ENCODE results near the gene FATE1. TPM values are rescaled to one million over a fixed set of nuclear protein-coding genes. Genes with fewer than 3 reads are reported as not detected.

FATE1 gene
- polyA plus RNA-seq, 1 donor from 2014 or later: not detected

GRCh38 chrX:151708821-151709220 is 7.0 kb upstream of the FATE1 start:
- Histone ChIP-seq H3K79me2 (replicated peaks; ENCODE audit: insufficient read depth, low read length) (no peaks in the 10 kb centered on the region), H3K27me3 (ENCODE audit: insufficient read depth, low read depth, low read length) (no peaks in the 10 kb centered on the region), H3K9me2 (ENCODE audit: insufficient read depth, low read length) (no peaks in the 10 kb centered on the region), H4K20me1 (ENCODE audit: insufficient read depth) (no peaks in the 10 kb centered on the region), H3K9me3 (ENCODE audit: low read length) (no peaks in the 10 kb centered on the region), H3K4me3 (ENCODE audit: low read length) (no peak overlapping the region), H3K4me2 (ENCODE audit: low read length) (no peak overlapping the region), H2AFZ (ENCODE audit: low read depth, low read length) (no peak overlapping the region), H3K36me3 (ENCODE audit: insufficient read depth, low read length) (no peaks in the 10 kb centered on the region), H3K27ac (ENCODE audit: low read length) (no peak overlapping the region), H3K9ac (ENCODE audit: low read length) (no peak overlapping the region), H3F3A (ENCODE audit: insufficient read depth, low read length, poor library complexity, severe bottlenecking) (no peaks in the 10 kb centered on the region)
- TF ChIP-seq MXI1 (conservative IDR thresholded peaks at IDR 0.05; ENCODE audit: poor library complexity, severe bottlenecking): no peak
- TF ChIP-seq RAD21 (conservative IDR thresholded peaks at IDR 0.05): no peak
- no peak for TF ChIP-seq REST (IDR thresholded peaks at IDR 0.05; ENCODE audit: borderline replicate concordance)
- TF ChIP-seq TAF1 (IDR thresholded peaks at IDR 0.05; ENCODE audit: low read depth): no peak
- TF ChIP-seq POLR2AphosphoS5 (IDR thresholded peaks at IDR 0.05): no peak
- no peak for TF ChIP-seq EZH2 (IDR thresholded peaks at IDR 0.05; ENCODE audit: borderline replicate concordance, insufficient read depth, low read length, poor library complexity, severe bottlenecking)
- TF ChIP-seq EP300 (conservative IDR thresholded peaks at IDR 0.05; ENCODE audit: poor library complexity, severe bottlenecking): no peak
- no peak for TF ChIP-seq CTCF (IDR thresholded peaks at IDR 0.05; ENCODE audit: poor library complexity, severe bottlenecking)
- TF ChIP-seq SMC3 (conservative IDR thresholded peaks at IDR 0.05; ENCODE audit: poor library complexity): no peak

- no peaks in the 10 kb centered on the region for H4K20me1 ChIP-seq (ENCODE audit: insufficient read depth)
- TF ChIP-seq SMC3 (conservative IDR thresholded peaks at IDR 0.05; ENCODE audit: poor library complexity): no peak
- TF ChIP-seq TAF1 (IDR thresholded peaks at IDR 0.05; ENCODE audit: low read depth): no peak
- TF ChIP-seq MXI1 (conservative IDR thresholded peaks at IDR 0.05; ENCODE audit: poor library complexity, severe bottlenecking): no peak
- TF ChIP-seq POLR2AphosphoS5 (IDR thresholded peaks at IDR 0.05): no peak
- TF ChIP-seq REST (IDR thresholded peaks at IDR 0.05; ENCODE audit: borderline replicate concordance): no peak
- H3K9me2 ChIP-seq (ENCODE audit: insufficient read depth, low read length): no peaks in the 10 kb centered on the region
- no peaks in the 10 kb centered on the region for H3K36me3 ChIP-seq (ENCODE audit: insufficient read depth, low read length)
- no peaks in the 10 kb centered on the region for H3K27me3 ChIP-seq (ENCODE audit: insufficient read depth, low read depth, low read length)
- H3K4me3 ChIP-seq (ENCODE audit: low read length): no peak overlapping the region
- H2AFZ ChIP-seq (ENCODE audit: low read depth, low read length): no peak overlapping the region
- no peaks in the 10 kb centered on the region for H3K79me2 ChIP-seq (replicated peaks; ENCODE audit: insufficient read depth, low read length)
- H3K9ac ChIP-seq (ENCODE audit: low read length): no peak overlapping the region
- H3F3A ChIP-seq (ENCODE audit: insufficient read depth, low read length, poor library complexity, severe bottlenecking): no peaks in the 10 kb centered on the region
- no peak overlapping the region for H3K4me2 ChIP-seq (ENCODE audit: low read length)
- H3K9me3 ChIP-seq (ENCODE audit: low read length): no peaks in the 10 kb centered on the region
- H3K27ac ChIP-seq (ENCODE audit: low read length): no peak overlapping the region
These were observed 5.4 kb upstream of the FATE1 start for GRCh38 chrX:151710457-151710856.
